ENCODE measurements around the gene SAMD15.
"Not testable (repeated sequence)": the region's sequence is repeated elsewhere in the genome, so short reads cannot be mapped to it uniquely, and the experiment has no call there.

The SAMD15 gene

GRCh38 chr14:77375164-77375950 lies 1.8 kb upstream of the SAMD15 start:
- in situ Hi-C loops (cut with HindIII; ENCODE audit: low sequenced_read_pairs): no loop called here

DNA sequence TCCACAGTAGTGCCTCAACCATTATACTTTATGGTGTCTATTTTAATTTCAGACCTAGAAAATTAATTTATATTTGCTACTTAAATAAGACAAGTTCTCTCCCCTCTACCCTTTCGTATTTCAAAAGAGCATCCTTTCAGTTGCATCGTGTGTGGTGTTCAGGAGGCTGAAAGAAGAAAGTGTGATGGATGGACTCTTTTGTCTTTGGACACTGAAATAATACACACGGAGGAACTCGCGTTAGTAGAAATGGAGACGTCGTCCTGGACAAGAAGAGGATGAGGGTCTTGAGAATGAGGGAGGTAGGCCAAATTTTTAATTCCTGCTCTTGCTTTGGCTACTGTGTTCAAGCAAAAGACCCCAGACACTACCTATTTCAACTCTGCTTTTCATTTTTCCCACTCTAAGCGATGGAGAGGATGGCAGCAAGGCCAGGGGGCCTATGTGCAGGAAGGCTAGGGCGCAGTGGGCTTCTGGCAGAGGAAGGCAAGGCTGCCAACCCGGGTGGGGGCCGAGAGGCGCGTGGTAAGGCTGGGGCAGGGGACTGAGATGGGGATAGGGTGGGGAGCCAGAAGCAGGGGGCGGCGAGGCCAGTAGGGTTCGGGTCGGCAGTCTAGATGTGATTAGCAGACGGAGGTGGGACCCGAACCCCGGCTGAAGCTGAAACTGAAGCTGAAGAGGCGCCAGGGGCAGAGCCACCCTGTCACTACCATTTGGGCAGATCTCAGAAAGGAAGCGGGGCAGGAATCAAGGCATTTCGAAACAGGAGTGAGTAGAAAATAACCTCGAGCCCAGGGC lies 1.0 kb upstream of the SAMD15 start:
- in situ Hi-C loops (cut with HindIII; ENCODE audit: low sequenced_read_pairs): no loop called here

DNA sequence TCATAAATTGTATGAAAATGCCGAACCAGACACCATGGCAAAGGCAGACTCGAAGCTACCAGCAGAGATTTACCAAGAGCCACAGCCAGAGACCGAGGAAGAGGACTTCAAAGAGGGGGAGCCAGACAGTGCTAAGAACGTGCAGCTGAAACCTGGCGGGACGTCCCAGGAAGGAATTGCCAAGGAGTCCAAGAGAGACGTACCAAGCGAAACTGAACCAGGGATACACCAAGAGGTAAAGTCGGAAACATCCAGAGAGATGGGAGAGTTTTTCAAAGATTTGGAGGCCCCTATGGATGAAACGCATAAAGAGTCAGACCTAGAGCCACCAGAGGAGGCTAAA lies 294 bp downstream of the SAMD15 start:
- in situ Hi-C loops (cut with HindIII; ENCODE audit: low sequenced_read_pairs): no loop called here

DNA sequence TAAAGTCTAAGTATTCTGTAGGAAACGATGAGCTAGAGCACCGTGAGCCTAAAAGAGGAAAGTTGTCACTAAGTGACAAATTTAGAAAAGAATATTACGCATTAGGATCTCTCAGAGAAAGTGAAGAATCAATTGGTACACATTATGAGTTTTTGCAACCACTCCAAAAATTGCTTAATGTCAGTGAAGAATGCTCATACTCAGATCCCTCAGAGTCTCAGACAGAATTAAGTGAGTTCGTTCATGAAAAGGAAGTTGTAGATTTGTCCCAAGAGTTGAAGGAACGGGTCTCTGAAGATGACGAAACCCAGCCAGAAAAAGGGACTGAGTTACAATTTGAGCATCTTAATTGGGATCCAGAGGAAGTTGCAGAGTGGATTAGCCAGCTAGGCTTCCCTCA lies 1.5 kb downstream of the SAMD15 start:
- in situ Hi-C loops (cut with HindIII; ENCODE audit: low sequenced_read_pairs): no loop called here

DNA sequence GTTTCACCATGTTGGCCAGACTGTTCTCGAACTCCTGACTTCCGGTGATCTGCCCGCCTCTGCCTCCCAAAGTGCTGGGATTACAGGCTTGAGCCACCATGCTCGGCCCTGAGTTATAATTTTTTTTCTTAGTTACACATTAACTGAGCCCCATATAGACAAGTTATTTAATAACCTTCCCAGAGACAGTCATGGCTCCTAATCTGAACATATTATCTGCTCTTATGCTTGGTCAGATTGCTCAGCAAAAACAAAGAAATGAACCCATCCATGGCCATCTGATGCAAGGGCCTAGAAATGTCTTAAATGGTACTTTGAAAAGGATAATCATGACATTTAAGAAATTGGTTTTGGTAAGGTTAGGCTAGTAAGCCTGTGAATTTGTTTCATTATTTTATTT lies 13.0 kb downstream of the SAMD15 start:
- in situ Hi-C loops (cut with HindIII; ENCODE audit: low sequenced_read_pairs): no loop called here

GRCh38 chr14:77400216-77400615 lies 23.0 kb downstream of the SAMD15 start:
- in situ Hi-C loops (cut with HindIII; ENCODE audit: low sequenced_read_pairs): no loop called here

- in situ Hi-C loops (cut with HindIII; ENCODE audit: low sequenced_read_pairs): no loop called here
These were observed 26.6 kb downstream of the SAMD15 start for GRCh38 chr14:77403768-77404167.

DNA sequence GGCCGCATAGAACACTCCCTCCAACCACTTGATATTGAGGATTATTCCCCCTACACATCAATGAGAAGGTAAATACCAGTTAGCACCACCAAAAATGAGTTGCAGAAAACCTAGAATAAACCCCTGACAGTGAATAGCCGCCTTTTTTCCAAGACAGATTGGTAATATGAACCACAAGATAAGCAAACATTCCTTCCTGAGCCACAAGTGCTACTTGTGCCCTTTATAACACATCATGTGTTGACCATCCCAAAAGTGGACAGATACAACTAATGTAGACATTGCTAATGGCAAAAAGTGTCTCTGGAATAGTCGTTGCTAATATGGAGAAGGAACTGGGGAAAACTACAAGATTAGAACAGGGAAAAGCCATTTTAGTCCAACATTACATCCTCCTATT lies 28.9 kb downstream of the SAMD15 start:
- in situ Hi-C loops (cut with HindIII; ENCODE audit: low sequenced_read_pairs): no loop called here

- in situ Hi-C loops (cut with HindIII; ENCODE audit: low sequenced_read_pairs): no loop called here
These were observed 29.5 kb downstream of the SAMD15 start for GRCh38 chr14:77406718-77407117.

GRCh38 chr14:77407158-77407557 lies 30.0 kb downstream of the SAMD15 start:
- in situ Hi-C loops (cut with HindIII; ENCODE audit: low sequenced_read_pairs): no loop called here

- in situ Hi-C loops (cut with HindIII; ENCODE audit: low sequenced_read_pairs): no loop called here
These were observed 32.0 kb downstream of the SAMD15 start for GRCh38 chr14:77409131-77409533.

- in situ Hi-C loops (cut with HindIII; ENCODE audit: low sequenced_read_pairs): not testable (repeated sequence)
These were observed 38.3 kb downstream of the SAMD15 start for GRCh38 chr14:77415403-77416030.

DNA sequence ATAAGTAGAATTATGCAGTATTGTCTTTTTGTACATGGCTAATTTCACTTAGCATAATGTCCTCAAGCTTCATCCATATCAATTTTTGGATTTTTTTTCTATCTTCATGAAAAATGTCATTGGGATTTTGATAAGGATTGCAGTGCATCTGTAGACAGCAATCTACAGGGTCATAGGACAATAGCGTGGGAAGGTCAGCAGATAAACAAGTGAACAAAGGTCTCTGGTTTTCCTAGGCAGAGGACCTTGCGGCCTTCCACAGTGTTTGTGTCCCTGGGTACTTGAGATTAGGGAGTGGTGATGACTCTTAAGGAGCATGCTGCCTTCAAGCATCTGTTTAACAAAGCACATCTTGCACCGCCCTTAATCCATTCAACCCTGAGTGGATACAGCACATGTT lies 38.9 kb downstream of the SAMD15 start:
- in situ Hi-C loops (cut with HindIII; ENCODE audit: low sequenced_read_pairs): not testable (repeated sequence)

DNA sequence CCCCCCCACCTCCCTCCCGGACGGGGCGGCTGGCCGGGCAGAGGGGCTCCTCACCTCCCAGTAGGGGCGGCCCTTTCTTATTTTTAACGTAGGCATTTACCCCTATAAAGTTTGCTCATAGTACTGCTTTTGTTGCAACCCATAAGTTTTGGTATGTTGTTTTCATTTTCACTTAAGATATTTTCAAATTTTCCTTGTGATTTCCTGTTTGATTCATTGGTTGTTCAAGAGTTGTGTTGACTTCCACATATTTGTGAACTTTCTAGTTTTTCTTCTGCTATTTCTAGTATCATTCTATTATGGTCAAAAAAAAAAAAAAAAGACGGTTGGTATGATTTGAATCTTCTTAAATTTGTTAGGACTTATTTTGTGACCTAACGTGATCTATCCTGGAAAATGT lies 39.7 kb downstream of the SAMD15 start:
- in situ Hi-C loops (cut with HindIII; ENCODE audit: low sequenced_read_pairs): no loop called here

DNA sequence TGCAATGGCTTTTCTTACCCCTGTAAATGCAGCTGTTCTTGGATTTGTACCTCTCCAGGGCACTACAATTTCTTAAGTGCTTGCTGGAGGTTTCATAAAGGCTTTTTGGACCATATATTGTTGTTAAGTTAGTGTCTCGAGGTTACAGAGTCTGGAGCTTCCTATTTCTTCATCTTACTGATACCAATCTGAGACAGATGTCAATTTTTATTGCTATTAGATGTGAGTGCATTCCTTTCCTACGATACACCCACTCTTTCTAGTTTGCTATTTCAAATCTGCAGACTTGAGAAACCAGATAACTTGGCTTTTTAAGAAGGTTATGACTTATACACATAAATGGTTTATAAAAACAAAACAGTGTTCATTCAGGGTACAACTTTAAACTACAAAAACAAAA lies 44.0 kb downstream of the SAMD15 start:
- in situ Hi-C loops (cut with HindIII; ENCODE audit: low sequenced_read_pairs): no loop called here

GRCh38 chr14:77423423-77423822 lies 46.2 kb downstream of the SAMD15 start, which contains the start of gene NOXRED1:
Gene NOXRED1 (minus strand): TSS chr14:77423523. CDS start chr14:77422889, 634 bp downstream.
- in situ Hi-C loops (cut with HindIII; ENCODE audit: low sequenced_read_pairs): no loop called here

GRCh38 chr14:77424862-77425261 lies 47.7 kb downstream of the SAMD15 start:
- in situ Hi-C loops (cut with HindIII; ENCODE audit: low sequenced_read_pairs): no loop called here

DNA sequence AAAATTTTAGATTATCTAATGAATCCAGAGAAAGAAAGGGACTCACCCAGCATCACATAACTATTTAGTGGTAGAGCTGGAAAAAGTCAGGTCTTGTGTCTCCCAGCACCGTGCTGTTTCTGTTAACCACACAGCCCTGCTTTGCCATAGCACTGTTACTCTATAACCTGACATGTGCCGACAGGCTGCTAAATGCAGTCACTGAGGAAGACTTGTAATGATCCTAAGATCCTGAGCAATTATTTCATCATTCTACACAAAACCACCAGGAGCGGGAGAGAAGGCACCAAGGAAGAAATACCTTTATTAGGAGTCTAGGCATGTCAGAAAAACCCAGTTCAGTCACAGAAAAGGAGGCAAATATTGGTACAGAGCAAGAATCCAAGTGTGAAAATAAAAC lies 49.2 kb downstream of the SAMD15 start:
- in situ Hi-C loops (cut with HindIII; ENCODE audit: low sequenced_read_pairs): no loop called here

DNA sequence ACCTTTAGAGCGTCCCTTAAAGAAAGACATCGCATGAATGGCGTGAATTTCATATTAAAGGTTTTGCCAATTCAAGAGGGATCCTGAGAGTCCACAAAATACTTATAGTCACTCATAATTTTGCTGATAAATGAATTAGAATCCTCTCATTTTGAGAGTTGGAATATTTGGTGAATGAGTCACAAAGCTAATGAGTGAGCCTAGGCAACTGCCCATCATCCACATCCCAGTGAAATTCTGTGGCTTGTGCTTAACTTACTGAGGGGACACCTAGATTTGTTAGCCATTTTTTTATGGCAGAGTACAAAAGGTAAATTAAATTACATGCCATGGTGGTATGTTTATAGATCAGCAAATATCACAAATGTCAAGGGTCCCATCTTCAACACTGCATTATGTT lies 58.9 kb downstream of the SAMD15 start:
- in situ Hi-C loops (cut with HindIII; ENCODE audit: low sequenced_read_pairs): no loop called here

DNA sequence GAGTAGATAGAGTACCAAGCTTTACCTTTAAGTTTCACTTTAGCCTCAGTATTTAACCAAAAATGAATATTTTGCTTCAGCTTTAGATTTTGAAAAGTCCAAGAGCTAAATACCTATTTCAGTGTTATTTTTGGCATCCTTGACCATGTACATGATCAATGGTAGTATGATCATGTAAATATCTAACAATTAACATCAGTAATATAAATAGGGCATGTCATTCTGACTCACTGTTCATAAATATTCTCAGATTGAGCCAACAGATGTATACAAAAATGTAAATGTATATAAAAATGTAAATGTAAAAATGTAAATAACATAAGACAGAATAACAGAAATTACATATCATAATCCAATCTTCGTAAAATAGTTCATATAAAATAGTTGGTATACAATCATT lies 61.4 kb downstream of the SAMD15 start:
- in situ Hi-C loops (cut with HindIII; ENCODE audit: low sequenced_read_pairs): no loop called here

- in situ Hi-C loops (cut with HindIII; ENCODE audit: low sequenced_read_pairs): no loop called here
These were observed 62.7 kb downstream of the SAMD15 start for GRCh38 chr14:77439861-77440260.
